Measurements from ENCODE around the gene IFI27. TPM values are rescaled to one million over a fixed set of nuclear protein-coding genes. Genes with fewer than 3 reads are reported as not detected.

The IFI27 gene
- total RNA-seq, 1 donor from 2014 or later: 3.7 TPM

- no peaks in the 10 kb centered on the region for H3K27me3 Mint-ChIP-seq (ENCODE audit: unreplicated experiment)
- DNase-seq: no peak
- TF ChIP-seq, protein P1, sequence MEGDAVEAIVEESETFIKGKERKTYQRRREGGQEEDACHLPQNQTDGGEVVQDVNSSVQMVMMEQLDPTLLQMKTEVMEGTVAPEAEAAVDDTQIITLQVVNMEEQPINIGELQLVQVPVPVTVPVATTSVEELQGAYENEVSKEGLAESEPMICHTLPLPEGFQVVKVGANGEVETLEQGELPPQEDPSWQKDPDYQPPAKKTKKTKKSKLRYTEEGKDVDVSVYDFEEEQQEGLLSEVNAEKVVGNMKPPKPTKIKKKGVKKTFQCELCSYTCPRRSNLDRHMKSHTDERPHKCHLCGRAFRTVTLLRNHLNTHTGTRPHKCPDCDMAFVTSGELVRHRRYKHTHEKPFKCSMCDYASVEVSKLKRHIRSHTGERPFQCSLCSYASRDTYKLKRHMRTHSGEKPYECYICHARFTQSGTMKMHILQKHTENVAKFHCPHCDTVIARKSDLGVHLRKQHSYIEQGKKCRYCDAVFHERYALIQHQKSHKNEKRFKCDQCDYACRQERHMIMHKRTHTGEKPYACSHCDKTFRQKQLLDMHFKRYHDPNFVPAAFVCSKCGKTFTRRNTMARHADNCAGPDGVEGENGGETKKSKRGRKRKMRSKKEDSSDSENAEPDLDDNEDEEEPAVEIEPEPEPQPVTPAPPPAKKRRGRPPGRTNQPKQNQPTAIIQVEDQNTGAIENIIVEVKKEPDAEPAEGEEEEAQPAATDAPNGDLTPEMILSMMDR (IDR thresholded peaks at IDR 0.05; ENCODE audit: partially characterized antibody, unreplicated experiment): no peak
- peak overlapping the region; percentile 26 for H3K27ac Mint-ChIP-seq (ENCODE audit: unreplicated experiment)
- H3K9me3 Mint-ChIP-seq (ENCODE audit: unreplicated experiment): peaks cover 2% of the 10 kb centered on the region
- peaks cover 10% of the 10 kb centered on the region for H3K36me3 Mint-ChIP-seq (ENCODE audit: unreplicated experiment)
- H3K4me3 Mint-ChIP-seq (ENCODE audit: unreplicated experiment): no peak overlapping the region
- H3K4me1 Mint-ChIP-seq (ENCODE audit: low read depth, unreplicated experiment): no peaks in the 10 kb centered on the region
Observed at GRCh38 chr14:94093418-94093817, 17.1 kb upstream of the IFI27 start.

DNA sequence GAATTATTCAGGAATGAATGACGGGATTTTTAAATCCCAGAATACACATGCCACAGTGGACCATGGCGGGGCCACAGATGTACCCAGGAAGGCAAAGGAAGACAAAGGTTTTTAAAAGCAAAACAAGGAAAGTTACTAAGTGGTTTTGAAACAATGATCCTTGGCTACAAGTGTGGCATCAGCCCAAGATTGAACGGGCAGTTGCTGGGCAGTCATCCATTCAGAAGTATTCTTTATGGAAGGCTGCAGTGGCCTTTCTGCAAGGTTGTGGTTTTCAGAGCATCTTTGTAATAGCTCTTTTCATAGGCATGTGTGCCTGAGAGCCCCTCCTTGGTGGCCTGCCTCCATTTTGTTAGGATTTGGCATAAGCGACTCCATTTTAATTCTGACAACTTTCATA, 13.4 kb upstream of the IFI27 start:
- TF ChIP-seq, protein P1 (IDR thresholded peaks at IDR 0.05; ENCODE audit: partially characterized antibody, unreplicated experiment): no peak
- no peak overlapping the region for H3K4me3 Mint-ChIP-seq (ENCODE audit: unreplicated experiment)
- H3K27me3 Mint-ChIP-seq (ENCODE audit: unreplicated experiment): no peaks in the 10 kb centered on the region
- H3K9me3 Mint-ChIP-seq (ENCODE audit: unreplicated experiment): peaks cover 2% of the 10 kb centered on the region
- H3K27ac Mint-ChIP-seq (ENCODE audit: unreplicated experiment): no peak overlapping the region
- H3K36me3 Mint-ChIP-seq (ENCODE audit: unreplicated experiment): peaks cover 11% of the 10 kb centered on the region
- DNase-seq: no peak
- H3K4me1 Mint-ChIP-seq (ENCODE audit: low read depth, unreplicated experiment): no peaks in the 10 kb centered on the region

DNA sequence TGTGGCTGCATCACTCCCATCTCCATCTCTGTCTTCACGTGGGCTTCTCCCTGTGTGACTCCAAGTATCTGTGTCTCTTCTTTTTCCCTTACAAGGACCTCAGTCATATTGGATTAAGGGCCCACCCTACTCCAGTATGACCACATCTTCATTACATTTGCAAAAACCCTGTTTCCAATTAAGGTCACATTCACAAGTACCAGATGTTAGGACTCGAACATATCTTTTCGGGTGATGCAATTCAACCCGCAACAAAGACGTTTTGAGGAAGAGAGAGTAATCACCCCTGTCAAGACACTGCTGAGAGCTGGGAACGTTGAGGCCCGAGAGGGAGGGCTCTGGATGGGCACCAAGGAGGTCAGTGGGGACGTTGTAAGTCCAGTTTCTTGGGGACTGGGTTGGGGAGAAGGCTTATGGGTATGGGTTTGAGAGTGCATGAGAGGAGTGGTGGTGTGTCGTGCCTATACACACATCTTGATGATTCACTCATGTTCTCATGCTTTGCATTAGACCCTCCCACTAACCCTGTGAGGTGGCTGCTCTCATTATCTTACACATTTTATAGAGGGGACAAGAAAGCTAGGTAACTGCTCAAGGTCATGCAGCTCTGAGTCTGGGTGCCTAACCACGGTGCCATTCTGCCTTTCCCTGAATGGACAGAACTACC, 12.1 kb upstream of the IFI27 start:
- TF ChIP-seq, protein P1 (IDR thresholded peaks at IDR 0.05; ENCODE audit: partially characterized antibody, unreplicated experiment): no peak
- no peaks in the 10 kb centered on the region for H3K4me1 Mint-ChIP-seq (ENCODE audit: low read depth, unreplicated experiment)
- peaks cover 11% of the 10 kb centered on the region for H3K36me3 Mint-ChIP-seq (ENCODE audit: unreplicated experiment)
- no peaks in the 10 kb centered on the region for H3K27me3 Mint-ChIP-seq (ENCODE audit: unreplicated experiment)
- H3K27ac Mint-ChIP-seq (ENCODE audit: unreplicated experiment): no peak overlapping the region
- no peak overlapping the region for H3K4me3 Mint-ChIP-seq (ENCODE audit: unreplicated experiment)
- peaks cover 2% of the 10 kb centered on the region for H3K9me3 Mint-ChIP-seq (ENCODE audit: unreplicated experiment)
- no peak for DNase-seq

DNA sequence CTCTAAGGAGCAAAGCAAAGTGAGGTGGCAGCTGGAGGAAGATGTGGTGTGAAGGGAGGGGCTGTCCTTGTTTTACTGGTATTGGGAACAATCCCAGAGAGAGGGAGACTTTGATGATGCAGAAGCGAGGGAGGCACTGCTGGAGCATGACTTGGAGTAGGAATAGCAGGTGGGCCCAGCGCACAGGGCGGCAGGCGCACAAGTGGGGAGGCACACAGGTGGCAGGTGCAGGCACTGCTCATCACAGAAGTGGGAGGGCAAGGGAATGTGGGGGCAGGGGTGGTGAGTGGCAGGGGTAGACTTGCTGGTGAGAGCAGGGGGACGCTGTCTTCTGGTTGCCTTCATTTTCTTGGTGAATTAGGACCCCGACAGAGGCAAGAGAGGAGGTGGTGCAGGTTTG, 11.5 kb upstream of the IFI27 start:
- Mint-ChIP-seq H3K36me3 (ENCODE audit: unreplicated experiment) (peaks cover 11% of the 10 kb centered on the region), H3K4me3 (ENCODE audit: unreplicated experiment) (no peak overlapping the region), H3K27ac (ENCODE audit: unreplicated experiment) (no peak overlapping the region), H3K27me3 (ENCODE audit: unreplicated experiment) (no peaks in the 10 kb centered on the region), H3K9me3 (ENCODE audit: unreplicated experiment) (no peaks in the 10 kb centered on the region), H3K4me1 (ENCODE audit: low read depth, unreplicated experiment) (no peaks in the 10 kb centered on the region)
- TF ChIP-seq, protein P1 (IDR thresholded peaks at IDR 0.05; ENCODE audit: partially characterized antibody, unreplicated experiment): no peak
- no peak for DNase-seq

- Mint-ChIP-seq H3K4me1 (ENCODE audit: low read depth, unreplicated experiment) (no peaks in the 10 kb centered on the region), H3K27ac (ENCODE audit: unreplicated experiment) (no peak overlapping the region)
Observed at GRCh38 chr14:94100847-94101246, 9.7 kb upstream of the IFI27 start.

More at GRCh38 chr14:94100847-94101246, 9.7 kb upstream of the IFI27 start:
- TF ChIP-seq, protein P1 (IDR thresholded peaks at IDR 0.05; ENCODE audit: partially characterized antibody, unreplicated experiment): no peak
- no peak for DNase-seq
- no peaks in the 10 kb centered on the region for H3K27me3 Mint-ChIP-seq (ENCODE audit: unreplicated experiment)
- H3K4me3 Mint-ChIP-seq (ENCODE audit: unreplicated experiment): no peak overlapping the region
- no peaks in the 10 kb centered on the region for H3K9me3 Mint-ChIP-seq (ENCODE audit: unreplicated experiment)
- peaks cover 11% of the 10 kb centered on the region for H3K36me3 Mint-ChIP-seq (ENCODE audit: unreplicated experiment)
